Caki2 (cell line): ENCODE data around the gene UBALD2. TPM values are rescaled to one million over a fixed set of nuclear protein-coding genes. Genes with fewer than 3 reads are reported as not detected.
A peak's percentile ranks its signal among the peaks of the same experiment; 100 is the strongest.
"Not testable (repeated sequence)": the region's sequence is repeated elsewhere in the genome, so short reads cannot be mapped to it uniquely, and the experiment has no call there.

ENCODE experiments used
- DNase-seq: peaks from one replicate; pipeline ENCODE4 v3.0.0-alpha.2; 2015; ENCODE audit warnings: low read depth
- in situ Hi-C: cut with HindIII; loops from 2 replicates; pipeline ENCODE4 v1.10.0; 2016; ENCODE audit warnings: low sequenced_read_pairs, low pct_unique_long_range_greater_than_20kb, mixed read lengths
- total RNA-seq: library from RNA; depleted of rRNA; stranded (reverse); fragments of >200 nt; shearing (Covaris generic); gene quantifications from 2 replicates; pipeline ENCODE4 v1.2.3, GENCODE V29; 2014; ENCODE audit warnings: low replicate concordance

UBALD2 gene
- total RNA-seq, 1 experiment from 2014 or later: 4.8 TPM

DNA sequence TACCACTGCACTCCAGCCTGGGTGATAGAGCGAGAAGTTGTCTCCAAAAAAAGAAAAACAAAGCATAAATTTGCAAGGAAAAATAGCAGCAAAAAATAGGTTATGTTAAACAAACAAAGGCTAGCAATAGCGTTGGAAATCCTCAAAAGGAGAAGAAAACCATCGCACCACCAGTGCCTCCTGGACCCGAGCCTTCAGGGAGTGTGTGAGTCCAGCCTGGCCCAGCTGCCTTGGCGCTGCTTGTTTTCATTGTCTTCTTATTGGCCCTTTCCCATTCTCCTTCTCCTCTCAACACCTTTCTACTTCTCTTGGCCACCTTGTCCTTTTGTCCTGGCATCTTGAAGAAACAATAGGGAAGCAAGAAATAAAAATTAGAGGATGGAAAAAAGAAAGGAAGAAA lies 4.5 kb upstream of the UBALD2 start:
- DNase-seq: no peak
- in situ Hi-C loops: no loop called here

DNA sequence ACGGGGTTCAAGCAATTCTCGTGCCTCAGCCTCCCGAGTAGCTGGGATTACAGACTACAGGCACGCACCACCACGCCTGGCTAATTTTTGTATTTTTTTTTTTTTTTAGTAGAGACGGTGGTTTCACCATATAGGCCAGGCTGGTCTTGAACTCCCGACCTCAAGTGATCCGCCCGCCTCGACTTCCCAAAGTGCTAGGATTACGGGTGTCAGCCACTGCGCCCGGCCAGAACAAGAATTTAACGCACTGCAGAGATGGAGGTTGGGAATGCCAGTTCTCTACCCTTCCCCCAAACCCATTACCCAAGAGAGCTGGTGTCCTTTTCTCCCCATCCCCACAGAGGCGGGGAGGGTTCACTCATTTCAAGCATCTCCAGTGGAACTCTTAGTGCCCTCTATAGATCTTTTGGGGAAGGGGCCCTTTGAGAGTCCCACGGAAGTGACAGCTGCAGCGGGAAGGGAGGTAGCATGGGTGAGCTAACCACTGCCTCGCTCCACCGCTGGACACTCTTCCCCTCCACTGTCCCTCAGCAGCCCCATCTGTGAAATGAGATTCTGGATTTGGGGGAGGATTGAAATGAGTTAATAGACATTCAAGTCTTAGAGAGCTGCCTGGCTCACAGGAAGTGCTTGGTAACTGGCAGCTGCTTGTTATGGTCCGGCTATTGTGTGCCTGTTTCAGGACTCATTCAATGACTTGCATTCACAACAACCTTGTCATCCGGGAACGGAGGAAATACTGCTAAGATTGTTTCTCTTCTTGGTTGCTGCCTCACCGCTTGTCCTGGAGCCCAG lies 3.5 kb upstream of the UBALD2 start:
- DNase-seq: no peak
- in situ Hi-C loops: no loop called here

DNA sequence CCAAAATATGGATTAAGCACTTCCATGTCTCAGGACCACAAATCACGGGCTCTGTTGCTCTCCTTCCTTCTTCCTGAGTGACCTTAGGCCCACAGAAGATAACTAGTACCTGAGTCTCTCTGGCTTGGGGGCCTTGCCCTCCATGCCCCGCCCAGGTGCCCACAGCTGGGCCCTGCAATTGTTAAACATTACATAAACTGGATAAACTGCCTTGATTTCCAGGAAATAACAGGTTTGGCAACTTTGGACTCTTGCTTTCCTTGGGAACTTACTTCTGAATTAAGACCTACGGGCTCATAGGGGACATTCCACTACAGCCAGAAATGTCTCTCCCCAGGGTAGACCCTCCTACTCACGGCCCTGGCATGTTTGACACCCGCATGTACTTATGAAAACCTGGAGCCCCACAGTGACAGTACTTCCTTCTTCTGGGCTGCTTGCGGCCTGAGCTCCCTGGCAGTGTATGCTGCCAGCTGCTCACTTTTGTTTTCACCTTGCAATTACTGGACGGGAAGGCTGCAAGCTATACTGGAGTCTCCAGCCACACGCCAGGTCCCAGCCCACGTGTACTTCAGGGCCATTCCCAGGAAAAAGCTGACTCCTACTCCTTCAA lies 2.3 kb upstream of the UBALD2 start:
- in situ Hi-C loops: no loop called here
- no peak for DNase-seq

DNA sequence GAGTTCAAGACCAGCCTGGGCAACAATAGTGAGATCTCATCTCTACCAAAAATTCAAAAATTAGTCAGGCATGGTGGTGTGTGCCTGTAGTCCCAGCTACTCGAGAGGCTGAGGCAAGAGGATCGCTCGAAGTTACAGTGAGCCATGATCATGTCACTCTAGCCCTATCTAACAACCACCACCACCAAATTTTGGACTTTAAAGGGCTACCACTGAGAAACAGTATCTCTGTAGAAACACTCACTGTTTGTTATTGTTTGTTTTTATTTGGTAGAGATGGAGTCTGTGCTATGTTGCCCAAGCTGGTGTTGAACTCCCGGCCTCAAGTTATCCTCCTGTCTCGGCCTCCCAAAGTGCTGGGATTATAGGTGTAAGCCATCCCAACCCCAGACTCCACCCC lies 1.3 kb upstream of the UBALD2 start:
- DNase-seq: no peak
- in situ Hi-C loops: no loop called here

DNA sequence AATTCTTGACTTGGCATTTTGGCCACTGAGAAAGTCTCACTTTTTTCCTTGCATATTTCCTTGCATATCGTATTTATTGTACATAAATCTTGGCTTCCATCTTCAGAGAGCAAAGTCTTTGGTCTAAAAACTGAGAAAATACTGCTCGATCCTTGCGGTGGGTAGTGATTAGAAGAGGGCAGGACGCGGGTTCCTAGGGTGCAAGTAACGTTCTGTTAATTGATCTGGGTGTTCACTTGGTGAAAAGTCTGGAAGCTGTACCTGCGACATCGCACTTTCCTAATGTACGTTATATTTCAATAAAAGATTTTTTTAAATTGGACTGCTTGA lies 758 bp upstream of the UBALD2 start:
- in situ Hi-C loops: no loop called here

DNA sequence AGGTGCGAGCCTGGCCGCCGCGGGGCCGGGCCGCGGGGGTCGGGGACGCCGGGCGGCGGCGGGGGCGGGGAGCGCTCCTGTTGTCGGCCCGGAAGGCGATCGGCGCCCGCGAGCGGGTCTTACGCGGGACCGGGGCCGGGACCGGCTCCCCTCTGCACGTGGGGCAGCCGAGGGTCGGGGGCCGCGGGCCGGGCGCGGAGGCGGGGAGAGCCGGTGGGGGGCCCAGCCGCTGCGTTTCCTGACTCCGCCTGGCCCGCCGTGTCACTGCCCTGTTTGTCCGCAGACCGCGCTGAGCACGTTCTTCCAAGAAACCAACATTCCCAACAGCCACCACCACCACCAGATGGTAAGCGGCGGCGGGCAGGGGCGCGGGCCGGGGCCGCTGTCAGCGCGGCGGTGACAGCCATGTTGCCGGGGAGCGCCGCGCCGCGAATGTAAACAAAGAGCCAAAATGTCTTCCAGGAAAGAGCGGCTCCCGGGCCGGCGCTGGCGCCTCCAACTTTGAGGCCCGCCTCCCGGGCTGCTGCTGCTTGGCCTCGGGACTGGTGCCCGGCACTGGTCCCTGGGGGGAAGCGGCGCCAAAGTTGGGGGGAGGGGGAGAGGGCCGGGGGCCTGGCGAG lies 586 bp downstream of the UBALD2 start:
- in situ Hi-C loops: no loop called here
- peak; percentile 17 for DNase-seq

More for the DNA sequence above, 758 bp upstream of the UBALD2 start:
- DNase-seq: no peak

DNA sequence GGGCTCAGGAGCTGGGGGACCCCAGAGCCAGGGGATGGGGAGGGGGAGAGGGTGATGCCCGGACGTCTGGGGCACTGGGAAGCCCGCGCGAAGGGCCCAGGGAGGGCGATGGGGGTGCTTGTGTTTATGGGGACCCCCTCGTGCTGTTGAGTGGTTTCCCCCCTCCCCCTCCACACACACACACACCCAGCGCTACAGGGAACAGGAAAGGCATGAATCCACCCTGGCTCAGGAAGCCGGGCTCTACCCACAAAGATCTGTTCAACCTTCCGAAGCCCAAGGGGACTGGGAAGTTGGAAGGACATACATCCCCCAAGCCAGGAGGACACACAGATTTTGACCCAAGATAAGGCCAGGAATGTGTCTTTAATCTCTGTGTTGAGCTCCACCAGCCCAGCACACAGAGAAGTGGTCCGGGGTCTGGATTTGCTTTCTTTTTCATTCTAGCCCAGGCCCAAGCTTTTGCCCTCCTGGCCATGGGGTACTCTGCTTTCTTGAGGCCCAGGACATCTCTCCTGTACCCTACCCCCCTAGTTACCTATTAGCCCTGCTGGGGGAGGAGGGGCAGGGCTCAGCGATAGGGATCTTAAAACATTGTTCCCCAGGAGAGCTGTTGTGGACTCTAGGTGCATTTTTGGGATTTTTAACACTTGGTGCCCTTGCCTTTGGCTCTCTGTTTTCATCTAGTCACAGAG lies 1.2 kb downstream of the UBALD2 start:
- no peak for DNase-seq
- in situ Hi-C loops: no loop called here

DNA sequence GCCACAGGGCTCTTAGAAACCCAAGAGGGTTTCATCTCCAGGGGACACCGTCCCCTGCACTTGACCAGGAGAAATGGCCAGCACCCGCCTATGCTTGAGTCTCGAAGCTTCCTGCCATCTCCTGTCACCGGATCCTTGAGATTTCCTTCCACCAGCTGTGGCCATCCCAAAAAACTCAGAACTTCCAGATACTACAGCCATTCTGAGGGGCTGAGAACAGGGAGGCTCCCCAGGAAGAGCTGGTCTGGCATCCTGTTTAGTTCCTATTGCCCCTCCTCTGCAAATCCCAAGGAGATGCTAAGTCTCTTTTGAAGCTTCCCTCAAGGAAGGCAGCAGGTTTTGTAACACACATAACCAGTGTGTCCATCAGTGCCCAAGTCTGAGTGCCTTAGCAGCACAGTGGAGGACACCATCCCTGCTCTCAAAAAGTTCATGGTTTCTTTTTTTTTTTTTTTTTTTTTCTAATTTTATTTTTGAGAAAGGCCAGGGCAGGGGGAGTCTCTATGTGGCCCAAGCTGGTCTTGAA lies 2.0 kb downstream of the UBALD2 start:
- no peak for DNase-seq
- in situ Hi-C loops: no loop called here

DNA sequence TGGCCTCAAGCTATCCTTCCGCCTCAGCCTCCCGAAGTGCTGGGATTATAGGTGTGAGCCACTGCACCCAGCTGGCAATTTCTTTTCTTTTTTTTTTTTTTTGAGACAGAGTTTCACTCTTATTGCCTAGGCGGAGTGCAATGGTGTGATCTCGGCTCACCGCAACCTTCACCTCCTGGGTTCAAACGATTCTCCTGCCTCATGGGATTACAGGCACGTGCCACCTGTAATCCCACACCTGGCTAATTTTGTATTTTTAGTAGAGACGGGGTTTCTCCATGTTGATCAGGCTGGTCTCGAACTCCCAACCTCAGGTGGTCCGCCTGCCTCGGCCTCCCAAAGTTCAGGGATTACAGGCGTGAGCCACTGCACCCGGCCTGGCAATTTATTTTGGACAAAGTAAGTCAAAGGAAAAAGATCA lies 2.4 kb downstream of the UBALD2 start:
- in situ Hi-C loops: not testable (repeated sequence)

DNA sequence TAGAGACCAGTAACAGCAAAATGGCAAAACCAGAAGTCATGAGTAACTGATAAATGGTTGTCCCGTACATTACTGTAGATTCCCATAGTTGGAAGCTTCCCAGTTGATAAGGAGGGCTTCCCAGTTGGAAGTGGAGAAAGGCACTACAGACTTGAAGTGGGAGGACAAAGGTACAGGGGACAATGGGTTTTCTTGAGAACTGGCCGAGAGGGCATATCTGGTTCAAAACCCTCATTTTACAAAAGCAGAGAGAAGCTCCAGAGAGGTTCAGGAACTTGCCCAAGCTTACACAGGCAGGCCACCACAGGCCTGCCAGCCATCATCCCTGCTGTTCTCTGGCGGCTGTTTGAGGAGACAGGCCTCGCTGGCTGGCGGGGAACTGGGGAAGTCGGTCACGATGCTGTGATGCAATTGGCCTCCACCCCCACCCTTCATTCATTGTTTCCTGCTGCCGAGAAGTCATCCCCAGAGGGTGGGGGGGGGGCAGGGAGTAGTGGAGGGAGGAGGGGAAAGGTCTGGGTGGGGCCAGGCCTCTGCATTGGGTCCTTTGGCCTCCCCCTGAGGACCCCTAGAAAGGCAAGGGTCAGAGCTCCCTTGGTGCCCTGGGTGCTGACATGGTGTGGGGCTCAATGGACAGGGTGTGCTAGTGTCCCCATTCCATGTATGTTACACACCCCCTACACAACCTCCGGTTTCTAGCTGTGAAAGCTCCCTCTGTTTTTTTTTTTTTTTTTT lies 3.0 kb downstream of the UBALD2 start:
- in situ Hi-C loops: no loop called here
- no peak for DNase-seq

More for the DNA sequence above, 2.4 kb downstream of the UBALD2 start:
- not testable (repeated sequence) for DNase-seq

DNA sequence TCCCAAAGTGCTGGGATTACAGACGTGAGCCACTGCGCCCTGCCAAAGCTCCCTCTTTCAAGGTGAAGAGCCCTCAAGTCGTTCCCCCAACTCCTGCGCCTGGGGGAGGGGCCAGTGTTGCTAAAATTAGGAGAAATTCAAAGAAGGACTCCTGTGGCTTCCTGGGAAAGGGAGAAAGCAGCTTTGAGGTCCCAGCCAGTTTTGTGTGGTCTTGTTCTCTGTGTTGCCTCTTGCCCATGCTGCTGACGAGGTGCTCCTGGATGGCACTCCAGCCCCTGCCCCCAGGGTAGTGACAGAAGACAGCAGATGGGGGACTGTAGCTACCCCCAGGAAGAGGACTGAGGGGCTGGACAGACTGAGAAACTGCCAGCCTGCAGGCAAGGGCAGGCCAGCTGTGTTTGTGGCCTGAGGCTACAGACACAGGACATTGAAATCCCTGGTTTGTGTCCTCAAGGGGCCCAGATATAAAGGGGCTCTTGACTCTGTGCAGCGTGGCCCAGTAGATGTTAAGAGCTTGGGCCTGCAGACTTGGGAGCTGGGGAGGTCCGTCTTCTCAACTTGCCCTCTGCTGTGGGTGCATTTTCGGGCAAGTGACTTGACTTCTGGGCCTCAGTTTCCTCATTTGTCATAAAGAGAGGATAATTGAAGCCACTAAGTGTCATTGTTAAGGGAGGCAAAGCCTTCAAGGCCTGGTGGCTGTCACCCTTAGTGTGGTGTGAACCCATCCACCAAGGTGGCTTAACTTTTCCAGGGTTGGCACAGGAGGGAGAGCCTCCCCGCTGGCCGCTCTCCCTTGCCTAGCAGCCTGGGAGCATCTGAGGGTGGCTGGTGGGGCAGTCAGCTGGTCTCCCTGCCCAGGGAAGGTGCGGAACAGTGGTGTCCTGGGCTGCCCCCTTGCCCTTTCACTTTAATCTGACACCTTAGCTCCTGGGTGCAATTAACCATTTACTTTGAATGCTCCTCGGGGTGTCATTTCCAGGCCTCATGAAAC lies 4.1 kb downstream of the UBALD2 start:
- in situ Hi-C loops: no loop called here
- DNase-seq: no peak

DNA sequence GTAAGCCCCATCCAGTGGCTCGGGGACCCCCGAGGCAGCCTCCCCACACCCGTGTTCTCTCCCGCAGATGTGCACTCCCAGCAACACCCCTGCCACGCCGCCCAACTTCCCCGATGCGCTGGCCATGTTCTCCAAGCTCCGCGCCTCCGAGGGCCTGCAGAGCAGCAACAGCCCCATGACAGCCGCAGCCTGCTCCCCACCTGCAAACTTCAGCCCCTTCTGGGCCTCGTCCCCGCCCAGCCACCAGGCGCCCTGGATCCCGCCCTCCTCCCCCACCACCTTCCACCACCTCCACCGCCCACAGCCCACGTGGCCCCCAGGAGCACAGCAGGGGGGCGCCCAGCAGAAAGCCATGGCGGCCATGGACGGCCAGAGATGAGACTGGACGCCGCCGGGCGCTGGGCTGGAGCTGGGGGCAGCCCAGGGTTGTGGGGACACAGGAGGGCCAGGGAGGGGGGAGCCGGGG lies 5.0 kb downstream of the UBALD2 start:
- in situ Hi-C loops: no loop called here
- no peak for DNase-seq

DNA sequence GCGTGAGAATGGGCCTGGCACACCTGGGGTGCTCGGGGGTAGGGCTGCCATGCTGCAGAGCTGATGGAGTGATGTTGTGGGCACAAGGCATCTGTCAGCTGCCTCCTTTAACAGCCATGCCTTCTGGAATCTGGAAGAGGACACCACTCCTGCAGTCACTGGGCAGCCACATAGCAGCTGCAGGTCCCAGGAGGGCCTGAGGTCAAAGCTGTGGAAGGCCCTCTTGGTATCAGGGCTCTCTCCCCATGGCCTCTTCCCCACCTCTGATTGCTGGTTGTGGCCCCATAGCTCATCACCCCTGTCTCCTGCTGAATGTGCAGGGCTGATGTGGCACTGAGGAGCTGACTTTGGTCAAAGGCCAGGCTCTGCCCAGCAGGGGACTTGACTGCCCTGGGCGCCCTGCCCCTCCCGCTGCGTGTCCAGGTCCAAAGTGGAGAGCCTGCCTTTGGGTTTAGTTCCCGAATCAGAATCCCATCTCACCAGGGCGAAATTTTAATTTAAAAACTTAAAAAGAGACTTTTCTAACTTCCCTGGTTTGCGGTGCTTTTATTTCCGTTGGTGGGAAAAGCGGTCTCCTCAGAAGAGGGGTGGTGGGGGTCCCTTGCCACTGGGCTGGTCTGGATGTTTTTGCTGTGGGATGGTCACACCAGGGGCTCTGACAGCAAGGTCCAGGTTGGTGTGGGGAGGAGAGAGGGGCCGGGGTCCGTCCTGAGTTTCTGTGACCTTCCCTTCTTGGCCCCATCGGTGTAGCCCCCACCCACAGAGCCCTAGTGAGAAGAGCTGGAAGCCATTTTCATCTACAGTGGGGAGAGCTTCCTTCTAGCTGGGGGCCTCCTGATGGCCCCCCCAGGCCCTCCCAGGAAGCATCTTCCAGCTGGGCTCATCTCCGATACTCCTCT lies 5.9 kb downstream of the UBALD2 start:
- in situ Hi-C loops: no loop called here
- DNase-seq: no peak

DNA sequence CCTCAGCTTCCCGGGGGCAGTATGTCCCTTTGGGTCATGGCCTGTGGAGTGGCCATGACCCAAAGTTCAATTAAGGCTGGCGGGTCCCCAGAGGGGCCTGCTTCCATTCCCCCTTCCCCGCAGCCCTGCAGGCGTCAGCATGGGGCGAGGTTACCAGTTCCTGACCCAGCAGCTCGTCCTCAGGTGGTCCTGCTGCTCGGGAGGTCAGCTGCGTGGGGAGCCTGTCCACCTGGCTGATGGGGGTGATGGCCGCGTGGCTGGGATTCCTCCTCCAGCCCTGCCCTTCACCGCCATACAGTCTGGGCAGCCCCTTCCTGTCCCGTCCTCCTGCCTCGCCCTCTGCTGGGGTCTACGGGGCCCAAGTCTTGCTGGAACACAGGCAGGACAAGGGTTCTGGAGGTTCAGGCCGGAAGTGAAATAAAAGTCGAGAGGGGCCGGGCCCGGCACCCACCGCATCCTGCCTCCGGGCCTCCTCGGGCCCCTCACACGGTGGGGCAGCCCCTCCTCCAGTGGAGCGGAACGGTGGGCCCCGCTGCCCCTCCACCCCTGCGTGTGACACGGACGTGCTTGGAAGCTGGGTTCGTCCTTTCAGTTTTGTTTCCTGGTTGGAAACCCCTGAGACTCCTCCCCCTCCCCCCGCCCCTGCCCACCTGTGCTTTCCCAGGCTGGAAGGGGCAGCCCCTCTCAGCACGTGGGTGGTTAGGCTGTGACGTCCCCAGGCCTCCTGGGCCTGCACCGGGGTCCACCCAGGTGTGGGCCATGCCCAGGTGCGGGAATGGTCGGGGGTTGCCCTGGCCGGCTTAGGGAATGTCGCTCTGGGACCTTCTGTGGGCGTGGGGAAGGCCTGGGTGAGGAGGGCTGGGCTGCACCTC lies 6.8 kb downstream of the UBALD2 start:
- in situ Hi-C loops: no loop called here
- no peak for DNase-seq
